NT2/D1 (cell line): Measurements from ENCODE around the gene EPB41L5.

Experiments
- YY1 ChIP-seq: IDR thresholded peaks from 2 replicates; pipeline ENCODE4 v1.6.1; 2011; ENCODE audit not compliant: insufficient read length, insufficient read depth
- ZNF274 ChIP-seq: IDR thresholded peaks from 2 replicates; pipeline ENCODE4 v1.6.1; 2011; ENCODE audit warnings: mild to moderate bottlenecking, low read depth, low read length

DNA sequence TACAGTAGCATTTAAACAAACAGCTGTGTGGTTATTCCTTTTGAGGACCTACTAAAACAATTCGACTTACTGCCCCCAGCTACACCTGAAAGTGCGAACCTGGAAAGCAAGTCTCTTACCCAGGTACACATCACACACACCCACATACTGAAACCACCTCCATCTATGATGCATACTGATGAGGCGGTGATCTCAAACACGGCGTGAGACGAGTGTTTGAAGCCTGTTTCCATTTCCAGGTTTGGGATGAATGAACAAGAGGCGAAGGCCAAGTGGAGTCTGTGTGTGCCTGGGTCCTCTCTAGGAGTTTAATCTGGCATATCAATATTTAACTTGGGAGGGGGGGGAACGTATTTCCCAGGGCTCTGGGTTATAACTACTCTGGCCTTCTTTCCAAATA lies 208.7 kb downstream of the EPB41L5 start:
- no peak for TF ChIP-seq YY1
- no peak for TF ChIP-seq ZNF274
